GM13976 (cell line): ENCODE results near the gene CLTB.

Experiments used
- DNase-seq: peaks from one replicate; pipeline ENCODE4 v3.0.0; 2012; ENCODE audit warnings: low spot score
- CTCF ChIP-seq: IDR thresholded peaks from 2 replicates; pipeline ENCODE4 v1.5.1; 2012; ENCODE audit warnings: borderline replicate concordance, mild to moderate bottlenecking; ENCODE audit not compliant: insufficient read depth; ENCODE audit errors: extremely low read depth, missing control alignments, control extremely low read depth
- in situ Hi-C: fragments of 300-500 bp; cut with MboI; formaldehyde crosslinking; loops from one replicate; pipeline ENCODE4 v1.12.0; 2022; ENCODE audit warnings: low sequenced_read_pairs, mixed read lengths, inconsistent platforms; ENCODE audit not compliant: unreplicated experiment

CLTB gene

GRCh38 chr5:176388444-176389134, 27.8 kb downstream of the CLTB start, which contains the start of the genes HIGD2A and NOP16:
Gene HIGD2A (plus strand): TSS chr5:176388751. CDS start chr5:176388820, 69 bp downstream.
Gene NOP16 (minus strand): TSS chr5:176388598. CDS start chr5:176388539, 59 bp downstream.
- no peak for TF ChIP-seq CTCF
- DNase-seq: peak; percentile 97

GRCh38 chr5:176388003-176388443, 28.3 kb downstream of the CLTB start:
- in situ Hi-C loops: no loop called here
- no peak for DNase-seq
- no peak for TF ChIP-seq CTCF

More at GRCh38 chr5:176388444-176389134, 27.8 kb downstream of the CLTB start, which contains the start of the genes HIGD2A and NOP16:
- in situ Hi-C loops: no loop called here

- DNase-seq: no peak
- TF ChIP-seq CTCF: no peak
- in situ Hi-C loops: no loop called here
These were observed 28.9 kb downstream of the CLTB start for GRCh38 chr5:176387384-176387925.

GRCh38 chr5:176386491-176386890, 29.8 kb downstream of the CLTB start:
- DNase-seq: no peak
- TF ChIP-seq CTCF: no peak
- in situ Hi-C loops: no loop called here

- no peak for TF ChIP-seq CTCF
- no peak for DNase-seq
- in situ Hi-C loops: no loop called here
These were observed 31.3 kb downstream of the CLTB start for GRCh38 chr5:176384991-176385390.

GRCh38 chr5:176384366-176384930, 31.9 kb downstream of the CLTB start:
- in situ Hi-C loops: no loop called here
- TF ChIP-seq CTCF: no peak
- no peak for DNase-seq
